ENCODE measurements around the gene PRKG1. TPM values are rescaled to one million over a fixed set of nuclear protein-coding genes. Genes with fewer than 3 reads are reported as not detected.

PRKG1 gene
- total RNA-seq, 5 donors from 2014 or later (not counting 1 experiment from before 2014, with no cell fraction given), result 0.03 to 0.26 (median 0.19) TPM; not detected in 1

- H3K9me3 ChIP-seq, result no peaks in the 10 kb centered on the region
- Mint-ChIP-seq H3K27ac (no peak overlapping the region), H3K4me3 (no peak overlapping the region), H3K27me3 (no peaks in the 10 kb centered on the region), H3K36me3 (no peaks in the 10 kb centered on the region), H3K4me1 (no peaks in the 10 kb centered on the region), H3K9me3 (no peaks in the 10 kb centered on the region)
- H3K4me3 ChIP-seq (ENCODE audit: control insufficient read depth in 1 of 2, extremely low read depth in 1 of 2, low read length in 1 of 2), result no peak overlapping the region
- no peak for DNase-seq
- ChIA-PET CTCF (interaction anchor here in 1 of 2 donors (0.6 to 0.7 kb wide), 2 partner anchors 325 to 539 kb away, joined by 3 to 7 read pairs; no protein-coding TSS in a partner anchor), POLR2A (no interaction called here)
- H3K4me1 ChIP-seq (ENCODE audit: control insufficient read depth in 1 of 2, extremely low read depth in 1 of 2, insufficient read depth in 2 of 2, low read length in 2 of 2), result no peaks in the 10 kb centered on the region
- no peaks in the 10 kb centered on the region for H3K27me3 ChIP-seq (replicated peaks in 1 of 2; ENCODE audit: control insufficient read depth in 2 of 2, extremely low read depth in 1 of 2, insufficient read depth in 2 of 2, low read length in 1 of 2)
- no peaks in the 10 kb centered on the region for H3K36me3 ChIP-seq (ENCODE audit: control insufficient read depth in 2 of 2, extremely low read depth in 1 of 2, insufficient read depth in 1 of 2, low read length in 1 of 2)
- no CpG with 5 or more reads among the region's 1 CpG for WGBS (ENCODE audit: insufficient coverage)
- no peak overlapping the region for H3K27ac ChIP-seq (ENCODE audit: low read length)
- ATAC-seq (replicated peaks in 1 of 4), result no peak
Measured at GRCh38 chr10:52258799-52259425, 1184.6 kb downstream of the PRKG1 start.

- H3K27me3 Mint-ChIP-seq, result no peaks in the 10 kb centered on the region
- no peaks in the 10 kb centered on the region for H3K4me1 ChIP-seq (ENCODE audit: control insufficient read depth in 1 of 2, extremely low read depth in 1 of 2, insufficient read depth in 2 of 2, low read length in 2 of 2)
- no peaks in the 10 kb centered on the region for H3K9me3 Mint-ChIP-seq
- ATAC-seq (replicated peaks in 1 of 4) (no peak), DNase-seq (no peak)
- H3K9me3 ChIP-seq, result no peaks in the 10 kb centered on the region
- no peaks in the 10 kb centered on the region for H3K27me3 ChIP-seq (replicated peaks in 1 of 2; ENCODE audit: control insufficient read depth in 2 of 2, extremely low read depth in 1 of 2, insufficient read depth in 2 of 2, low read length in 1 of 2)
- CTCF ChIA-PET, result interaction anchor here in 1 of 2 donors (0.6 to 0.7 kb wide), 2 partner anchors 325 to 540 kb away, joined by 3 to 7 read pairs; no protein-coding TSS in a partner anchor
- no peak overlapping the region for H3K4me3 ChIP-seq (ENCODE audit: control insufficient read depth in 1 of 2, extremely low read depth in 1 of 2, low read length in 1 of 2)
- no peaks in the 10 kb centered on the region for H3K36me3 ChIP-seq (ENCODE audit: control insufficient read depth in 2 of 2, extremely low read depth in 1 of 2, insufficient read depth in 1 of 2, low read length in 1 of 2)
- no peak overlapping the region for H3K27ac Mint-ChIP-seq
- WGBS (ENCODE audit: insufficient coverage), result 20% methylated on average over 1 of the region's 2 CpGs
- POLR2A ChIA-PET, result no interaction called here
- H3K4me1 Mint-ChIP-seq, result no peaks in the 10 kb centered on the region
- H3K36me3 Mint-ChIP-seq, result no peaks in the 10 kb centered on the region
- H3K4me3 Mint-ChIP-seq, result no peak overlapping the region
- H3K27ac ChIP-seq (ENCODE audit: low read length), result no peak overlapping the region
Measured at GRCh38 chr10:52259426-52259812, 1185.1 kb downstream of the PRKG1 start.

- no CpG with 5 or more reads among the region's 1 CpG for WGBS (ENCODE audit: insufficient coverage)
- no peaks in the 10 kb centered on the region for H3K36me3 Mint-ChIP-seq
- CTCF ChIA-PET, result no interaction called here
Measured at GRCh38 chr10:52261362-52261761, 1187.1 kb downstream of the PRKG1 start.

GRCh38 chr10:52265131-52265926, 1191.0 kb downstream of the PRKG1 start:
- H3K36me3 ChIP-seq (ENCODE audit: control insufficient read depth in 2 of 2, extremely low read depth in 1 of 2, insufficient read depth in 1 of 2, low read length in 1 of 2), result no peaks in the 10 kb centered on the region
- no peak overlapping the region for H3K27ac ChIP-seq (ENCODE audit: low read length)
- no peak overlapping the region for H3K27ac Mint-ChIP-seq
- H3K4me3 ChIP-seq (ENCODE audit: control insufficient read depth in 1 of 2, extremely low read depth in 1 of 2, low read length in 1 of 2), result no peak overlapping the region
- ChIA-PET POLR2A (no interaction called here), CTCF (no interaction called here)
- H3K4me1 ChIP-seq (ENCODE audit: control insufficient read depth in 1 of 2, extremely low read depth in 1 of 2, insufficient read depth in 2 of 2, low read length in 2 of 2), result no peaks in the 10 kb centered on the region
- H3K4me1 Mint-ChIP-seq, result no peaks in the 10 kb centered on the region
- WGBS (ENCODE audit: insufficient coverage), result no CpG with 5 or more reads among the region's 3 CpGs
- no peaks in the 10 kb centered on the region for H3K27me3 ChIP-seq (replicated peaks in 1 of 2; ENCODE audit: control insufficient read depth in 2 of 2, extremely low read depth in 1 of 2, insufficient read depth in 2 of 2, low read length in 1 of 2)
- DNase-seq, result no peak
- no peaks in the 10 kb centered on the region for H3K9me3 ChIP-seq
- ATAC-seq (replicated peaks in 1 of 4), result no peak
- peaks cover 0 to 3% of the 10 kb centered on the region in 2 donors for H3K27me3 Mint-ChIP-seq
- no peak overlapping the region for H3K4me3 Mint-ChIP-seq
- H3K9me3 Mint-ChIP-seq, result no peaks in the 10 kb centered on the region
- H3K36me3 Mint-ChIP-seq, result no peaks in the 10 kb centered on the region

More at GRCh38 chr10:52261362-52261761, 1187.1 kb downstream of the PRKG1 start:
- Histone ChIP-seq H3K27me3 (replicated peaks in 1 of 2; ENCODE audit: control insufficient read depth in 2 of 2, extremely low read depth in 1 of 2, insufficient read depth in 2 of 2, low read length in 1 of 2) (no peaks in the 10 kb centered on the region), H3K4me3 (ENCODE audit: control insufficient read depth in 1 of 2, extremely low read depth in 1 of 2, low read length in 1 of 2) (no peak overlapping the region), H3K4me1 (ENCODE audit: control insufficient read depth in 1 of 2, extremely low read depth in 1 of 2, insufficient read depth in 2 of 2, low read length in 2 of 2) (no peaks in the 10 kb centered on the region), H3K9me3 (no peaks in the 10 kb centered on the region), H3K27ac (ENCODE audit: low read length) (no peak overlapping the region), H3K36me3 (ENCODE audit: control insufficient read depth in 2 of 2, extremely low read depth in 1 of 2, insufficient read depth in 1 of 2, low read length in 1 of 2) (no peaks in the 10 kb centered on the region)
- ATAC-seq (replicated peaks in 1 of 4), result no peak
- H3K9me3 Mint-ChIP-seq, result no peaks in the 10 kb centered on the region
- no peaks in the 10 kb centered on the region for H3K4me1 Mint-ChIP-seq
- H3K4me3 Mint-ChIP-seq, result no peak overlapping the region
- H3K27me3 Mint-ChIP-seq, result peaks cover 0 to 2% of the 10 kb centered on the region in 2 donors
- no peak overlapping the region for H3K27ac Mint-ChIP-seq
- POLR2A ChIA-PET, result no interaction called here
- no peak for DNase-seq

- H3K9me3 Mint-ChIP-seq, result no peaks in the 10 kb centered on the region
- peaks cover 0 to 3% of the 10 kb centered on the region in 2 donors for H3K27me3 Mint-ChIP-seq
- H3K27me3 ChIP-seq (replicated peaks in 1 of 2; ENCODE audit: control insufficient read depth in 2 of 2, extremely low read depth in 1 of 2, insufficient read depth in 2 of 2, low read length in 1 of 2), result no peaks in the 10 kb centered on the region
- H3K4me1 Mint-ChIP-seq, result no peaks in the 10 kb centered on the region
- no peak overlapping the region for H3K27ac ChIP-seq (ENCODE audit: low read length)
- CTCF ChIA-PET, result no interaction called here
- H3K36me3 ChIP-seq (ENCODE audit: control insufficient read depth in 2 of 2, extremely low read depth in 1 of 2, insufficient read depth in 1 of 2, low read length in 1 of 2), result no peaks in the 10 kb centered on the region
- WGBS (ENCODE audit: insufficient coverage), result no CpG with 5 or more reads among the region's 1 CpG
- H3K27ac Mint-ChIP-seq, result no peak overlapping the region
- H3K4me3 Mint-ChIP-seq, result no peak overlapping the region
- ATAC-seq (replicated peaks in 1 of 4) (no peak), DNase-seq (no peak)
- POLR2A ChIA-PET, result no interaction called here
- no peak overlapping the region for H3K4me3 ChIP-seq (ENCODE audit: control insufficient read depth in 1 of 2, extremely low read depth in 1 of 2, low read length in 1 of 2)
- no peaks in the 10 kb centered on the region for H3K4me1 ChIP-seq (ENCODE audit: control insufficient read depth in 1 of 2, extremely low read depth in 1 of 2, insufficient read depth in 2 of 2, low read length in 2 of 2)
- no peaks in the 10 kb centered on the region for H3K9me3 ChIP-seq
- no peaks in the 10 kb centered on the region for H3K36me3 Mint-ChIP-seq
Measured at GRCh38 chr10:52266858-52267257, 1192.6 kb downstream of the PRKG1 start.

- POLR2A ChIA-PET, result no interaction called here
- H3K9me3 ChIP-seq, result no peaks in the 10 kb centered on the region
- H3K36me3 Mint-ChIP-seq, result no peaks in the 10 kb centered on the region
- WGBS (ENCODE audit: insufficient coverage), result no CpG with 5 or more reads among the region's 2 CpGs
- no peaks in the 10 kb centered on the region for H3K4me1 ChIP-seq (ENCODE audit: control insufficient read depth in 1 of 2, extremely low read depth in 1 of 2, insufficient read depth in 2 of 2, low read length in 2 of 2)
- no peaks in the 10 kb centered on the region for H3K4me1 Mint-ChIP-seq
- H3K27me3 ChIP-seq (replicated peaks in 1 of 2; ENCODE audit: control insufficient read depth in 2 of 2, extremely low read depth in 1 of 2, insufficient read depth in 2 of 2, low read length in 1 of 2), result no peaks in the 10 kb centered on the region
- ATAC-seq (replicated peaks in 1 of 4), result no peak
- H3K27me3 Mint-ChIP-seq, result peaks cover 0 to 3% of the 10 kb centered on the region in 2 donors
- no peak overlapping the region for H3K4me3 ChIP-seq (ENCODE audit: control insufficient read depth in 1 of 2, extremely low read depth in 1 of 2, low read length in 1 of 2)
- no peaks in the 10 kb centered on the region for H3K9me3 Mint-ChIP-seq
- H3K27ac Mint-ChIP-seq, result no peak overlapping the region
- H3K4me3 Mint-ChIP-seq, result no peak overlapping the region
- no peak for DNase-seq
- no peaks in the 10 kb centered on the region for H3K36me3 ChIP-seq (ENCODE audit: control insufficient read depth in 2 of 2, extremely low read depth in 1 of 2, insufficient read depth in 1 of 2, low read length in 1 of 2)
- H3K27ac ChIP-seq (ENCODE audit: low read length), result no peak overlapping the region
- CTCF ChIA-PET, result interaction anchor here in 1 of 2 donors (0.6 kb wide), 1 partner anchor 425 kb away, joined by 3 read pairs; no protein-coding TSS in a partner anchor
Measured at GRCh38 chr10:52268790-52269189, 1194.5 kb downstream of the PRKG1 start.
